HG03521 (cell line): Measurements from ENCODE around the gene MICAL3.

Source experiments
- ATAC-seq: cut with Tn5 transposase; IDR thresholded peaks from one replicate; pipeline ENCODE4 v1.9.1; 2021; ENCODE audit warnings: mild to moderate bottlenecking, moderate library complexity; ENCODE audit not compliant: unreplicated experiment

MICAL3 gene

GRCh38 chr22:17974703-17975372 lies 49.5 kb downstream of the MICAL3 start:
- no peak for ATAC-seq

- no peak for ATAC-seq
Measured at GRCh38 chr22:17974087-17974486, 50.3 kb downstream of the MICAL3 start.

GRCh38 chr22:17973217-17973616 lies 51.1 kb downstream of the MICAL3 start:
- ATAC-seq: no peak

- ATAC-seq: no peak
Measured at GRCh38 chr22:17972385-17973191, 51.8 kb downstream of the MICAL3 start.

GRCh38 chr22:17971711-17972110 lies 52.6 kb downstream of the MICAL3 start:
- no peak for ATAC-seq

- no peak for ATAC-seq
Measured at GRCh38 chr22:17970201-17970708, 54.1 kb downstream of the MICAL3 start.

- ATAC-seq: no peak
Measured at GRCh38 chr22:17969701-17970113, 54.7 kb downstream of the MICAL3 start.

- no peak for ATAC-seq
Measured at GRCh38 chr22:17968126-17968525, 56.2 kb downstream of the MICAL3 start.

GRCh38 chr22:17966403-17966717 lies 58.0 kb downstream of the MICAL3 start:
- no peak for ATAC-seq

GRCh38 chr22:17965538-17966402 lies 58.6 kb downstream of the MICAL3 start:
- no peak for ATAC-seq

GRCh38 chr22:17964643-17965042 lies 59.7 kb downstream of the MICAL3 start:
- ATAC-seq: peak; percentile 64

- peak; percentile 18 for ATAC-seq
Measured at GRCh38 chr22:17964156-17964555, 60.2 kb downstream of the MICAL3 start.

GRCh38 chr22:17963015-17963414 lies 61.3 kb downstream of the MICAL3 start:
- ATAC-seq: no peak

GRCh38 chr22:17962168-17962567 lies 62.2 kb downstream of the MICAL3 start:
- no peak for ATAC-seq

- no peak for ATAC-seq
Measured at GRCh38 chr22:17961446-17961729, 63.0 kb downstream of the MICAL3 start.

GRCh38 chr22:17960695-17961445 lies 63.5 kb downstream of the MICAL3 start:
- no peak for ATAC-seq

- no peak for ATAC-seq
Measured at GRCh38 chr22:17960011-17960410, 64.3 kb downstream of the MICAL3 start.

GRCh38 chr22:17958166-17958565 lies 66.2 kb downstream of the MICAL3 start:
- ATAC-seq: no peak

- no peak for ATAC-seq
Measured at GRCh38 chr22:17957693-17958092, 66.7 kb downstream of the MICAL3 start.

- no peak for ATAC-seq
Measured at GRCh38 chr22:17957204-17957603, 67.2 kb downstream of the MICAL3 start.

GRCh38 chr22:17956630-17957029 lies 67.7 kb downstream of the MICAL3 start:
- ATAC-seq: no peak
